Left lung (tissue), 10 donors: ENCODE measurements around the gene API5. TPM values are rescaled to one million over a fixed set of nuclear protein-coding genes. Genes with fewer than 3 reads are reported as not detected.
A peak's percentile ranks its signal among the peaks of the same experiment; 100 is the strongest.

ENCODE experiments used
- ATAC-seq: fragments of 200-7000 bp; cut with Tn5 transposase; one replicate; pipeline ENCODE4 v1.9.1; 2020; ENCODE audit warnings: moderate library complexity
- DNase-seq, 4 donors: peaks; one replicate each; pipeline ENCODE4 v3.0.0-alpha.2; 2013 to 2020
- H3K27ac ChIP-seq, 2 donors: fragments of 200-600 bp; sonication (generic) in 1 of 2; one replicate each; pipeline versions ENCODE4 v1.5.0 to v1.8.0; 2020 to 2021
- H3K27me3 ChIP-seq, 2 donors: fragments of 200-600 bp; sonication (generic) in 1 of 2; one replicate each; pipeline versions ENCODE4 v1.5.0 to v1.8.0; 2020 to 2021
- H3K36me3 ChIP-seq, 2 donors: fragments of 200-600 bp; sonication (generic) in 1 of 2; one replicate each; pipeline versions ENCODE4 v1.5.0 to v1.8.0; 2020 to 2021
- H3K4me1 ChIP-seq, 2 donors: fragments of 200-600 bp; one replicate each; pipeline ENCODE4 v1.8.0; 2021
- H3K4me3 ChIP-seq, 2 donors: fragments of 200-600 bp; sonication (generic) in 1 of 2; one replicate each; pipeline versions ENCODE4 v1.5.0 to v1.8.0; 2020 to 2021; ENCODE audit warnings: mild to moderate bottlenecking in 1 of 2
- H3K9me3 ChIP-seq, 2 donors: fragments of 200-600 bp; sonication (generic) in 1 of 2; one replicate each; pipeline versions ENCODE4 v1.5.0 to v1.8.0; 2020 to 2021
- intact Hi-C, 2 donors: fragments of 100-400 bp; cut with DNase I; formaldehyde crosslinking; loops; one replicate each; pipeline versions ENCODE4 v1.11.2 to v1.14.2; 2022
- polyA plus RNA-seq, 6 donors: library from polyadenylated mRNA; unstranded; fragments of 120-200 nt; gene quantifications; one replicate each; pipeline ENCODE4 v1.2.1, GENCODE V29; 2013; ENCODE audit not compliant: insufficient read length in 6 of 6
- total RNA-seq, 2 donors: library from RNA; stranded (reverse); fragmentation: NEBNext Ultra II Directional; extraction: Animal tissue kit (Norgen Biotek cat#: 25700); gene quantifications; one replicate each; pipeline ENCODE4 v1.2.1, GENCODE V29; 2021
- TF ChIP-seq, protein P1 (sequence below), 2 donors: fragments of 200-600 bp; sonication (generic) in 1 of 2; IDR thresholded peaks; one replicate each; pipeline versions ENCODE4 v1.5.0 to v1.8.0; 2021; ENCODE audit warnings: antibody characterized with exemption in 2 of 2
- donor health status: DM: no; HTN: yes; CAD: no.
- donor health status: DM: no; HTN: no; CAD: no.

The API5 gene
- total and polyA plus RNA-seq, 8 donors: 85.8 to 112 (median 105) TPM

DNA sequence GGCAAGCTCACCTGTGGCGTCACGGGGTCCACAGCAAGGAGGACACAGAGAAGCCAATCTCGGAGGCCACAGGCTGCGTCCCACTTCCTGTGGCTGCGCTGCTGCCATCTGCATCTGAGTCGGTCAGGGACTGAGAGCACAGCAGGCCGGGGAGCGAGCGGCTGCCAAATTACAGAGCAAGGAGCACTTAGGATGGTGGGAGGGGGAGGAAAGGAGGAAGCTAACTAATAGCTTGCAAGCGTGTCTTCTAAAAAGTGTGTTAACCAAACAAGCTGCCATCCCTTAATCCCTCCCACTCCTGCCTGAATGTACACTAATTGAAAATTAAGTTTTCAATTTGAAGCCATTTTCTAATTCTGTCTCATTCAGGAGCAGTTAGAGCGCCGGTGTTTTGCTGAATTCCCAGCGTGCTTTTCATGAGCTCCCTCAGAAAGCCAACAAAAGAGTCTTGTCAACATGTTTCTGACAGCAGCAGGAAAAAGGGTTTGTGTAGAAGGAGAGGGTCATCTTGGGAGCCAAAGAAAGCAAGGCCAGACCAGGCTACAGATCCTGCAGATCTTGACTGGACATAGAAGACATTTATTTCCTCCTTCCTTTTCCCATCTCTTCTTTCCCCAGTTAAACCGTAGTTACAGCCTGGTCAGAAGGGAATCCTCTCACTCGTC lies 42.4 kb upstream of the API5 start:
- Histone ChIP-seq H3K27ac (no peak overlapping the region), H3K4me1 (no peaks in the 10 kb centered on the region), H3K4me3 (no peak overlapping the region), H3K36me3 (no peaks in the 10 kb centered on the region), H3K27me3 (no peaks in the 10 kb centered on the region), H3K9me3 (no peaks in the 10 kb centered on the region)
- DNase-seq (peak in 3 of 4 donors; percentile 22 to 74 (median 58)), ATAC-seq (no peak)
- intact Hi-C loops: no loop called here
- TF ChIP-seq, protein P1, sequence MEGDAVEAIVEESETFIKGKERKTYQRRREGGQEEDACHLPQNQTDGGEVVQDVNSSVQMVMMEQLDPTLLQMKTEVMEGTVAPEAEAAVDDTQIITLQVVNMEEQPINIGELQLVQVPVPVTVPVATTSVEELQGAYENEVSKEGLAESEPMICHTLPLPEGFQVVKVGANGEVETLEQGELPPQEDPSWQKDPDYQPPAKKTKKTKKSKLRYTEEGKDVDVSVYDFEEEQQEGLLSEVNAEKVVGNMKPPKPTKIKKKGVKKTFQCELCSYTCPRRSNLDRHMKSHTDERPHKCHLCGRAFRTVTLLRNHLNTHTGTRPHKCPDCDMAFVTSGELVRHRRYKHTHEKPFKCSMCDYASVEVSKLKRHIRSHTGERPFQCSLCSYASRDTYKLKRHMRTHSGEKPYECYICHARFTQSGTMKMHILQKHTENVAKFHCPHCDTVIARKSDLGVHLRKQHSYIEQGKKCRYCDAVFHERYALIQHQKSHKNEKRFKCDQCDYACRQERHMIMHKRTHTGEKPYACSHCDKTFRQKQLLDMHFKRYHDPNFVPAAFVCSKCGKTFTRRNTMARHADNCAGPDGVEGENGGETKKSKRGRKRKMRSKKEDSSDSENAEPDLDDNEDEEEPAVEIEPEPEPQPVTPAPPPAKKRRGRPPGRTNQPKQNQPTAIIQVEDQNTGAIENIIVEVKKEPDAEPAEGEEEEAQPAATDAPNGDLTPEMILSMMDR (IDR thresholded peaks at IDR 0.05): no peak

DNA sequence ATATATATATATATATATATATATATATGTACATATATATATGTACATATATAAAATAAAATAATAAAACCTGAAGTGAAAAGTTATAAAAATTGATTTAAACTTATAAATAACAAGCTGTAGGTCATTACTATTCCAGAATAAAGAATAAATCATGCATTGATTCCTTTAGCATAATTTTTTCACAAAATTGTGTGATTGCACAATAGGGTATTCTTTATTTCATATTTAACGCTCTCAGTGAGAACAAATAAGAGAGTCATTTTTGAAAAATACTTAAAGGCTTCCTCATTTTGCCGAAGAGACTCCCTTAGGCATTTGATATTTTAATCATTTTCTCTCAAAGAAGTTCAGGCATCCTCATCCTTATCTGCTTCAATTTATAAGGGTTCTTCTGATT lies 41.3 kb upstream of the API5 start:
- intact Hi-C loops: no loop called here

DNA sequence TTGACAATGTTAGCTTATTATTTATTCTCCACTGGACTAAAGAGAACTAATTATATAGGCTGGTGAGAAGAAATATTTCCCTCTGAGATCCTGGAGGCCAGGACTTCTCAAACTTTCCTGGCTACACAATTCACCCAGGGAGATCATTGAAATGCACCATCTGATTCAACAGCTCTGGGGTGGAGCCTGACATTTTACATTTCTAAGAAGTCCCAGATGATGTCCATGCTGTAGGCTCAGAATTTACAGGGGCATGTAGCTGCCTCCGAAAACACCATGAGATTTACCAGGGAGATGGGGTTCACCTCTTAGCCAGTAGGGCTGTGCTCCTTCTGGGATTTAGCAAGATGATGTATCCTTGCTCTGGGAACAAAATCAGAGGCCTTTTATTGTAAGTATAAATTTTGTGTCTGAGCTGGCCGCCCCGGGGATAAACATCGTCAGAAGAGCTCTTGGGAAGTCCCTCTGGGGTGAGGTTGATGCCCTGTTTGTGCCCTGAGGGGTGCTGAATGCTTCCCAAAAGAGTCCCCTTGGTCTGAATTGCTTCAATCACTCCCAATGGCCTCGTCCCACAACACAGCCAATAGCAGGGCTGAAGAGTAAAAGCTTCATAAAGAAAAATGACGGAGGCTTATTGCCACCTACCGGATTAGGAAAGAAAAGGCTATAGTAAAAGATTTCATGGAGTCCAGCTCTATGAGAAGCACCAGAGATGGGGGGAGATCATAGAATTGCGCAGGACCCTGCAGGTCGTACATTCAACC lies 33.4 kb upstream of the API5 start:
- intact Hi-C loops: no loop called here
- H3K27me3 ChIP-seq: peaks cover 0 to 9% of the 10 kb centered on the region in 2 donors
- H3K4me1 ChIP-seq: no peaks in the 10 kb centered on the region
- DNase-seq (peak in 2 of 4 donors; percentile 25 to 51), ATAC-seq (peak; percentile 36)
- TF ChIP-seq, protein P1 (IDR thresholded peaks at IDR 0.05): no peak
- H3K4me3 ChIP-seq: no peak overlapping the region
- no peaks in the 10 kb centered on the region for H3K9me3 ChIP-seq
- no peak overlapping the region for H3K27ac ChIP-seq
- no peaks in the 10 kb centered on the region for H3K36me3 ChIP-seq

More for the DNA sequence above, 41.3 kb upstream of the API5 start:
- Histone ChIP-seq H3K4me3 (no peak overlapping the region), H3K36me3 (no peaks in the 10 kb centered on the region), H3K9me3 (no peaks in the 10 kb centered on the region), H3K27me3 (no peaks in the 10 kb centered on the region), H3K4me1 (no peaks in the 10 kb centered on the region), H3K27ac (no peak overlapping the region)
- DNase-seq (no peak), ATAC-seq (no peak)
- TF ChIP-seq, protein P1 (IDR thresholded peaks at IDR 0.05): no peak

DNA sequence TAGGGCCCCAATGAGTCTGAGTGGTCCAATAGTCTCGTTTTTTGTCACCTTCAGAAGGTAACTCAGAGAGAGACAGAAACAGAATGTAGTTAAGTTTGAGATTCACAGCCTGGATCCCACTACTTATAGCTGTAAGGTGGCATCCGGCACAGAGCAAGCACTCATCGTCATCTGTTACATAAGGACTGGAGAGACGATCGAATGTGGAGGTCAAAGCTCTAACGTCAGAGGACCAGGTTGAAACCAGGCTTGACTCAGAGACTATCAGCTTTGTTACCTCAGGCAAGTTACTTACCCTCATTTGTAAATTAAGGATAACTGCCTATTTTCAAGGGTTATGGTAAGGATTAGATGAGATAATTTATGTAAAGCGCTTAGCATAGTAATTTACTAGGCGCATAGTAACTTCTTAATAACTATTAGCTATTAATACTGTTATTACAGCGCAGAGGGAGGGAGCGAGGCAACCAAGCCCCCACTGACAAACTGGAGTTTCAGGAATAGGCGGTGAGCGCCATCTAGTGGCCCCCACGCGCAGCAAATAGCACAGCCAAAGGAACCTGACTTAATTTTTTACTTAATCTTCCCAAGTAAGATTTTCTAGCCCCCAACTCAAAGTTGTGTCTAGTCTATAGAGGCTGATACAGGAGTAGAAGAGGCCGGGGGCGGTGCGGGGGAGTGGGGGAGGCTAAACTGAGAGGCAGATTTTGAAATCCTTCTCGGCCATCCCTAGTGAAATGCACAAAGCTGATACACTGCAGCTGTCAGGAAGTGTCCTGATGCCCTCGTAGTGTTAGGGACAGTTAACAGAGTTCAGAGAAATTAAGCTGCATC lies 29.0 kb upstream of the API5 start:
- peaks cover 0 to 13% of the 10 kb centered on the region in 2 donors for H3K27me3 ChIP-seq
- DNase-seq: peak in 3 of 4 donors; percentile 36 to 77 (median 41)
- ATAC-seq: peak; percentile 72
- intact Hi-C loops: no loop called here
- TF ChIP-seq, protein P1 (IDR thresholded peaks at IDR 0.05): peak; percentile 69 to 83
- no peaks in the 10 kb centered on the region for H3K4me1 ChIP-seq
- no peaks in the 10 kb centered on the region for H3K9me3 ChIP-seq
- H3K4me3 ChIP-seq: no peak overlapping the region
- H3K27ac ChIP-seq: no peak overlapping the region
- H3K36me3 ChIP-seq: no peaks in the 10 kb centered on the region
